Esophagus muscularis mucosa (tissue), 4 donors: ENCODE results near the gene ASF1B. TPM values are rescaled to one million over a fixed set of nuclear protein-coding genes. Genes with fewer than 3 reads are reported as not detected.

Experiments
- DNase-seq: peaks from one replicate; pipeline ENCODE4 v3.0.0-alpha.2; 2017; ENCODE audit errors: extremely low spot score
- H3K27ac ChIP-seq, 4 donors: fragments of 200-600 bp; sonication (generic); replicated peaks in 1 of 4; 1 replicate in 3 of 4; 2 replicates in 1 of 4; pipeline ENCODE4 v1.5.1; 2016 to 2019; ENCODE audit warnings: mild to moderate bottlenecking in 1 of 4
- H3K27me3 ChIP-seq, 4 donors: fragments of 200-600 bp; sonication (generic); one replicate each; pipeline versions ENCODE4 v1.5.1 to v1.6.0; 2016 to 2019
- H3K36me3 ChIP-seq, 4 donors: fragments of 200-600 bp; sonication (generic); one replicate each; pipeline ENCODE4 v1.5.1; 2016 to 2019
- H3K4me1 ChIP-seq, 4 donors: fragments of 200-600 bp; sonication (generic); one replicate each; pipeline ENCODE4 v1.5.1; 2016 to 2019
- H3K4me3 ChIP-seq, 4 donors: fragments of 200-600 bp; sonication (generic); 1 replicate in 2 of 4; 2 replicates in 2 of 4; pipeline ENCODE4 v1.5.1; 2016 to 2019; ENCODE audit warnings: mild to moderate bottlenecking in 4 of 4, moderate library complexity in 1 of 4
- H3K9me3 ChIP-seq, 4 donors: fragments of 200-600 bp; sonication (generic); 1 replicate in 3 of 4; 2 replicates in 1 of 4; pipeline ENCODE4 v1.5.1; 2016 to 2019
- EP300 ChIP-seq: sonication (generic); formaldehyde crosslinking; IDR thresholded peaks from one replicate; pipeline ENCODE4 v1.6.1; 2017; ENCODE audit warnings: antibody characterized with exemption
- POLR2A ChIP-seq: fragments of 450-650 bp; IDR thresholded peaks from one replicate; pipeline ENCODE4 v1.6.1; 2017; ENCODE audit warnings: antibody characterized with exemption, moderate library complexity, mild to moderate bottlenecking, low read depth
- POLR2AphosphoS5 ChIP-seq, 2 donors: sonication (generic); formaldehyde crosslinking; IDR thresholded peaks; one replicate each; pipeline ENCODE4 v1.6.1; 2017; ENCODE audit warnings: antibody characterized with exemption in 2 of 2
- WGBS: methylation state at CpG from one replicate; pipeline ENCODE4 v1.1.5; 2018; 5-methylcytosine and 5-hydroxymethylcytosine counted together
- intact Hi-C: fragments of 100-400 bp; cut with DNase I; formaldehyde crosslinking; loops from one replicate; pipeline ENCODE4 v1.15.1; 2023
- total RNA-seq, 4 donors: library from RNA; depleted of rRNA; stranded (reverse); fragments of >200 nt; gene quantifications; one replicate each; pipeline versions ENCODE4 v1.1.0 to v1.2.1, GENCODE V29; 2016
- TF ChIP-seq, protein P1 (sequence below), 3 experiments: fragments of 200-600 bp in 2 of 3; fragments of 450-650 bp in 1 of 3; sonication (generic) in 2 of 3; IDR thresholded peaks; one replicate each; pipeline ENCODE4 v1.5.1; 2017 to 2019; ENCODE audit warnings: antibody characterized with exemption in 3 of 3, mild to moderate bottlenecking in 2 of 3, moderate library complexity in 1 of 3

ASF1B gene
- total RNA-seq, 4 donors from 2014 or later = 0.63 to 1.3 (median 0.65) TPM; not detected in 1

DNA sequence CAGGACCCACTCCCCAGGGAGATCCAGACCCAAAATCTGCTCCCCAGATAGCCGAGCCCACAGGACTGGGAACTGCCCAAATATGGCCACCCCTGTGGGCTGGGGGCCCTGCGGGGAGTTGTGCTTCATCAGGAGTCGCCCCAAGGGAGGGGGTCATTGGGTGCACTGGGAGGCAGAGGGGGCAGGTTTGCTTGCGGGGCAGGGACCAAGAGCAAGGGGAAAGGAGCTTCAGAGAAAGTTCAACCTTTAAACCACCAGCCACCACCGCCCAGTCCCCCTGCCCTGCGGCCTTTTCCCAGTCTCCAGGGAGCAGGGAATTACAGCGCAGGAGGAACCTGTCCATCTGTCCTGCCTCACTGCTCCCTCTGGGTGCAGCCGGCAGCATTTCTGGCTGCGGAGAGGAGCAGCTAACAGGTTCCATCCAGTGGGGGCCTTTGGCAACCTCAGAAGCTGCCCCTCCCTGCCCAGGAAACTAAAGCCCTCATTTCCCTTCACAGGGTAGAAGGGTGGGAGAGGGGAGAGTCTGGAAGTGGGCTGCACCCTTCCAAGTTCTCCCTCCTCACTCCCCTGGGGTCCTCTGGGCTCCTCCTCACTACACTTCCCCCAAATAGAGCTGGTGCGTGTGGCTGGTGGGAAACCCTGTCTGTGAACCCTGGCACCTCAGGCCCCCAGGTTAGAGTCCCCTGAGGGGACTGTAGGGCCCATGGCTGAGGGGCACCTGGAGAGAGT, 13.8 kb upstream of the ASF1B start:
- peak overlapping the region; percentile 19 to 35 (median 30) for H3K4me3 ChIP-seq
- no peaks in the 10 kb centered on the region for H3K9me3 ChIP-seq
- TF ChIP-seq POLR2A = no peak
- no peak for TF ChIP-seq POLR2AphosphoS5 (IDR thresholded peaks at IDR 0.05)
- TF ChIP-seq, protein P1, sequence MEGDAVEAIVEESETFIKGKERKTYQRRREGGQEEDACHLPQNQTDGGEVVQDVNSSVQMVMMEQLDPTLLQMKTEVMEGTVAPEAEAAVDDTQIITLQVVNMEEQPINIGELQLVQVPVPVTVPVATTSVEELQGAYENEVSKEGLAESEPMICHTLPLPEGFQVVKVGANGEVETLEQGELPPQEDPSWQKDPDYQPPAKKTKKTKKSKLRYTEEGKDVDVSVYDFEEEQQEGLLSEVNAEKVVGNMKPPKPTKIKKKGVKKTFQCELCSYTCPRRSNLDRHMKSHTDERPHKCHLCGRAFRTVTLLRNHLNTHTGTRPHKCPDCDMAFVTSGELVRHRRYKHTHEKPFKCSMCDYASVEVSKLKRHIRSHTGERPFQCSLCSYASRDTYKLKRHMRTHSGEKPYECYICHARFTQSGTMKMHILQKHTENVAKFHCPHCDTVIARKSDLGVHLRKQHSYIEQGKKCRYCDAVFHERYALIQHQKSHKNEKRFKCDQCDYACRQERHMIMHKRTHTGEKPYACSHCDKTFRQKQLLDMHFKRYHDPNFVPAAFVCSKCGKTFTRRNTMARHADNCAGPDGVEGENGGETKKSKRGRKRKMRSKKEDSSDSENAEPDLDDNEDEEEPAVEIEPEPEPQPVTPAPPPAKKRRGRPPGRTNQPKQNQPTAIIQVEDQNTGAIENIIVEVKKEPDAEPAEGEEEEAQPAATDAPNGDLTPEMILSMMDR (IDR thresholded peaks at IDR 0.05) = no peak
- no peak for TF ChIP-seq EP300
- H3K27ac ChIP-seq = peak overlapping the region; percentile 74 to 80 (median 78)
- peaks cover 27 to 32% (median 32%) of the 10 kb centered on the region in 4 donors for H3K4me1 ChIP-seq
- intact Hi-C loops = no loop called here
- peaks cover 11 to 40% (median 28%) of the 10 kb centered on the region in 4 donors for H3K36me3 ChIP-seq
- no peaks in the 10 kb centered on the region for H3K27me3 ChIP-seq
- no peak for DNase-seq
- WGBS = 19% methylated on average over 5 of the region's 10 CpGs

DNA sequence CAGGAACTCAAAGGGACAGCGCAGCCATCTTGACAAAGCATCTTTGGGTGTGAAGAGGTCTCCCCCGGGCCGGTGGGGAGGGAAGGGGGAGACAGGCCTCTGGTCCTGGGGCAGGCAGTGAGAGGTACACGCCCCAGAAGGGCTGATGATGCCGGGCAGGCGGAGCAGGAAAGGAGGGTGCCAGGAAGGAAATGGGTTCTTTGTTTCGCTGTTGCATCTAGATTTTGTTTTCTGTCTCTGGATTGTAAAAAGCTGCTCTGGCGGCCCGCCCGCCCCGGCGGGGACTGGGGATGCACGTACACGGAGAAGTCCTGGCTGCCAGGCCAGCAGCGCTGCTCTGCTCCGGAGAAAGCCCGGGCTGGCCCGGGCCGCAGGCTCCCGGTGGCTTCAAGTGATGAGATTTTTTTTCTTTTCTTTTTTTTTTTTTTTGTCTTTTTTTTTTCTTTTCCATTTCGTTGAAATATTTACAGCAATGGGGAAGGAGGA, 13.2 kb upstream of the ASF1B start:
- Histone ChIP-seq H3K36me3 (peaks cover 10 to 33% (median 21%) of the 10 kb centered on the region in 4 donors), H3K4me3 (peak overlapping the region; percentile 19 to 35 (median 30)), H3K27me3 (no peaks in the 10 kb centered on the region), H3K9me3 (no peaks in the 10 kb centered on the region), H3K27ac (peak overlapping the region; percentile 74 to 80 (median 78)), H3K4me1 (peaks cover 27 to 32% (median 32%) of the 10 kb centered on the region in 4 donors)
- TF ChIP-seq, protein P1 (IDR thresholded peaks at IDR 0.05) = no peak
- TF ChIP-seq EP300 (no peak), POLR2AphosphoS5 (IDR thresholded peaks at IDR 0.05) (peak in 1 of 2 donors; percentile 33), POLR2A (no peak)
- 6% methylated on average over 21 of the region's 21 CpGs for WGBS
- peak; percentile 96 for DNase-seq
- intact Hi-C loops = loop anchor here (2.0 to 10.0 kb wide), 5 partner anchors 53 to 325 kb away; partner anchors contain the start of gene PTGER1

DNA sequence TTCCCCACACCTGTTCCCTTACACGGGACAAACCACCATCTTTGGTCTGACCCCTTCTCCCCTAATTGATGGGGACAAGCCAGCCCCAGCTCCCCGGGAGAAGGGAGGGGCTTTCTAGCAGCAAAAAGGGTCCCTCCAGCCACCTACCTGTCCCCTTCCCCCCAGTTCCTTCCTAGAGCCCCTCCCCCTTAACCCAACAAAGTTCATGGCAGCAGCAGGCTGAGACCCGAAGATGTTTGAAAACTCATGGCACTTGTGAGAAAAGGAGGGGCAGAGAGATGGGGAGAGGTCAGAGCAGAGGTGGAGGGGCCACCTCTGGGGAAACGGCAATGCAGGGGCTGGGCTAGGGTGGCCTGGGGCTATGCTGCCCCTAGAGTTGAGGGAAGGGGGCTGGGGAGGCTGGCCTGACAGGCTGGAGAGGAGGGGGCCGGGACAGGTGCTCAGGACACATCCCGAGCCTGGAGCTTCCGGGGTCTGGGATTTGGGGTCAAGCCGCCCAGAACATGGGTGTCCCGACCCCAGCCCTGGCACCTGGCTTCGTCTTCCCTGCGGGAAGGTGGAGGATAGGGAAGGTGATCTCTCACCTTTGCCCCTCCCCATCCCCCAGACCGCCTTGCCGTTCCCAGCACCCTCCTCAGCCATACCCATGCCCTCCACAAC, 12.5 kb upstream of the ASF1B start:
- Histone ChIP-seq H3K4me3 (peak overlapping the region; percentile 19 to 35 (median 30)), H3K27me3 (no peaks in the 10 kb centered on the region), H3K9me3 (no peaks in the 10 kb centered on the region), H3K27ac (peak overlapping the region; percentile 74 to 80 (median 78)), H3K4me1 (peaks cover 27 to 32% (median 32%) of the 10 kb centered on the region in 4 donors), H3K36me3 (peaks cover 9 to 27% (median 18%) of the 10 kb centered on the region in 4 donors)
- 53% methylated on average over 12 of the region's 13 CpGs for WGBS
- DNase-seq = no peak
- TF ChIP-seq EP300 = no peak
- TF ChIP-seq POLR2A = no peak
- TF ChIP-seq POLR2AphosphoS5 (IDR thresholded peaks at IDR 0.05) = no peak
- TF ChIP-seq, protein P1 (IDR thresholded peaks at IDR 0.05) = no peak
- intact Hi-C loops = loop anchor here (2.0 to 10.0 kb wide), 5 partner anchors 53 to 326 kb away; partner anchors contain the start of gene PTGER1

DNA sequence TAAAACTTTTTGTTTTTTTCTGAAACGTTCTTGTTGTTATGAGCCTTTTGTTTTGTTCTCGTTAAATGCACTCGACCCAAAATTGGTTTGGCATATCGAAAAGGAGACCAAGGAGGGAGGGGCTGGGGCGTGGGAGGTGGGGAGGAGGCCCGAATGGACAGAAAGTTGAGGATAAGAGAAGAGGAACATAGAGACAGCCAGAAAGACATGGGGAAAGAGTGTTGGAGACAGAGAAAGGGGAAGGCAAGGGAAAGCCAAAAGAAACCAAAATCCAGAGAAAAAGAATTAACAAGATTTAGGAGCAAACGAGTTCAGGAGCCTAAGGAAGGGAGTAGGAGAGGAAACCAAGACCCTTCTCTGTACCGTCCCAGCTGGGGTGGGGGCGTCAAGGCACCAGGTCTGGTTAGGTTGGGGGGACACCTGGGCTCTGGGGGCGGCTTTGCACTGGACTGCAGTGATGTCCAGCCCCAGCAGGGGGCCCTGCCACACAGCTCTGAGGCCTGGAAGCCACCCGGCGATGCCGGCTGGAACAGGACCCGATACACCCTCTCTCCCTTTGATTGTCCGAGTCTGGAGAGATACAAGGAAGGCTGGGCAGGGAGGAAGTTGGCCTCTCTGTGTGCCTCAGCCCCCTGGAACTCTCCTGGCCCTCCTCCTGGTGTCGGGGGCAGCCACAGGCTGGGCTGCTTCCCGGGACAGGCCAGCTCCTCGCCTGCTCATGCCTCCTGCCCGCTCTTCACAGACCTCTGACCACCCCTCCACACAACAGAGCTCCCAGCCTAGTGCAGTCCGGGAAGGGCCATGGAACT, 11.6 kb upstream of the ASF1B start:
- peaks cover 27 to 32% (median 32%) of the 10 kb centered on the region in 4 donors for H3K4me1 ChIP-seq
- no peaks in the 10 kb centered on the region for H3K27me3 ChIP-seq
- 27% methylated on average over 15 of the region's 20 CpGs for WGBS
- H3K9me3 ChIP-seq = no peaks in the 10 kb centered on the region
- peak overlapping the region; percentile 74 to 80 (median 78) for H3K27ac ChIP-seq
- no peak for DNase-seq
- peak in 1 of 2 donors; percentile 59 for TF ChIP-seq POLR2AphosphoS5 (IDR thresholded peaks at IDR 0.05)
- no peak for TF ChIP-seq EP300
- TF ChIP-seq, protein P1 (IDR thresholded peaks at IDR 0.05) = peak; percentile 79 to 92 (median 88)
- no peak for TF ChIP-seq POLR2A
- peak overlapping the region in 2 of 4 donors; percentile 13 to 29 for H3K4me3 ChIP-seq
- peaks cover 9 to 24% (median 17%) of the 10 kb centered on the region in 4 donors for H3K36me3 ChIP-seq
- intact Hi-C loops = loop anchor here (2.0 to 10.0 kb wide), 5 partner anchors 54 to 327 kb away; partner anchors contain the start of gene PTGER1
